A549 (cell line): ENCODE measurements around the gene PPP1R3D.
A peak's percentile ranks its signal among the peaks of the same experiment; 100 is the strongest.

Experiments used
- CHD2 ChIP-seq: fragments of 150-350 bp; IDR thresholded peaks from 2 replicates; pipeline ENCODE4 v1.6.1; 2014; ENCODE audit warnings: low read length; ENCODE audit not compliant: partially characterized antibody
- CTCF ChIP-seq: fragments of >200 bp; sonication (Bioruptor Twin); formaldehyde crosslinking; IDR thresholded peaks from 3 replicates; pipeline ENCODE4 v1.5.1; 2016
- EP300 ChIP-seq, 2 experiments: fragments of >200 bp; sonication (Bioruptor Twin); formaldehyde crosslinking; IDR thresholded peaks; 2 replicates in 1 of 2; 3 replicates in 1 of 2; pipeline ENCODE4 v1.6.1; 2016 to 2017
- MAX ChIP-seq: IDR thresholded peaks from 2 replicates; pipeline ENCODE4 v1.6.1; 2012
- PBX3 ChIP-seq: IDR thresholded peaks from 2 replicates; pipeline ENCODE4 v1.6.1; 2012
- POLR2A ChIP-seq: IDR thresholded peaks from 2 replicates; pipeline ENCODE4 v1.6.1; 2012; ENCODE audit warnings: mild to moderate bottlenecking, low read length
- POLR2AphosphoS2 ChIP-seq: conservative IDR thresholded peaks from 2 replicates; pipeline ENCODE4 v1.6.1; 2012; ENCODE audit warnings: low read length, improper control_type of control experiment, inconsistent platforms
- TP53 ChIP-seq: fragments of 250-450 bp; sonication (Bioruptor Pico); IDR thresholded peaks from 2 replicates; pipeline ENCODE4 v1.5.0; 2021; ENCODE audit warnings: mild to moderate bottlenecking, moderate library complexity
- TF ChIP-seq, protein P1 (sequence below): fragments of 200-600 bp; sonication (generic); IDR thresholded peaks from 2 replicates; pipeline ENCODE4 v1.6.1; 2016; ENCODE audit warnings: antibody characterized with exemption, mild to moderate bottlenecking, moderate library complexity
- TF ChIP-seq, protein P2 (sequence below): fragments of 250-450 bp; sonication (Bioruptor Pico); IDR thresholded peaks from 2 replicates; pipeline ENCODE4 v1.5.0; 2020; ENCODE audit warnings: low read depth, mild to moderate bottlenecking, moderate library complexity

GRCh38 chr20:59955131-59955796 lies 15.2 kb upstream of the PPP1R3D start:
- peak; percentile 27 for TF ChIP-seq CTCF
- TF ChIP-seq, protein P1, sequence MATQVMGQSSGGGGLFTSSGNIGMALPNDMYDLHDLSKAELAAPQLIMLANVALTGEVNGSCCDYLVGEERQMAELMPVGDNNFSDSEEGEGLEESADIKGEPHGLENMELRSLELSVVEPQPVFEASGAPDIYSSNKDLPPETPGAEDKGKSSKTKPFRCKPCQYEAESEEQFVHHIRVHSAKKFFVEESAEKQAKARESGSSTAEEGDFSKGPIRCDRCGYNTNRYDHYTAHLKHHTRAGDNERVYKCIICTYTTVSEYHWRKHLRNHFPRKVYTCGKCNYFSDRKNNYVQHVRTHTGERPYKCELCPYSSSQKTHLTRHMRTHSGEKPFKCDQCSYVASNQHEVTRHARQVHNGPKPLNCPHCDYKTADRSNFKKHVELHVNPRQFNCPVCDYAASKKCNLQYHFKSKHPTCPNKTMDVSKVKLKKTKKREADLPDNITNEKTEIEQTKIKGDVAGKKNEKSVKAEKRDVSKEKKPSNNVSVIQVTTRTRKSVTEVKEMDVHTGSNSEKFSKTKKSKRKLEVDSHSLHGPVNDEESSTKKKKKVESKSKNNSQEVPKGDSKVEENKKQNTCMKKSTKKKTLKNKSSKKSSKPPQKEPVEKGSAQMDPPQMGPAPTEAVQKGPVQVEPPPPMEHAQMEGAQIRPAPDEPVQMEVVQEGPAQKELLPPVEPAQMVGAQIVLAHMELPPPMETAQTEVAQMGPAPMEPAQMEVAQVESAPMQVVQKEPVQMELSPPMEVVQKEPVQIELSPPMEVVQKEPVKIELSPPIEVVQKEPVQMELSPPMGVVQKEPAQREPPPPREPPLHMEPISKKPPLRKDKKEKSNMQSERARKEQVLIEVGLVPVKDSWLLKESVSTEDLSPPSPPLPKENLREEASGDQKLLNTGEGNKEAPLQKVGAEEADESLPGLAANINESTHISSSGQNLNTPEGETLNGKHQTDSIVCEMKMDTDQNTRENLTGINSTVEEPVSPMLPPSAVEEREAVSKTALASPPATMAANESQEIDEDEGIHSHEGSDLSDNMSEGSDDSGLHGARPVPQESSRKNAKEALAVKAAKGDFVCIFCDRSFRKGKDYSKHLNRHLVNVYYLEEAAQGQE, result no peak
- no peak for TF ChIP-seq TP53 (CRISPR knock-in tag)
- no peak for TF ChIP-seq POLR2AphosphoS2
- no peak for TF ChIP-seq MAX
- no peak for TF ChIP-seq EP300 (IDR thresholded peaks at IDR 0.05)
- TF ChIP-seq CHD2, result no peak
- TF ChIP-seq, protein P2, sequence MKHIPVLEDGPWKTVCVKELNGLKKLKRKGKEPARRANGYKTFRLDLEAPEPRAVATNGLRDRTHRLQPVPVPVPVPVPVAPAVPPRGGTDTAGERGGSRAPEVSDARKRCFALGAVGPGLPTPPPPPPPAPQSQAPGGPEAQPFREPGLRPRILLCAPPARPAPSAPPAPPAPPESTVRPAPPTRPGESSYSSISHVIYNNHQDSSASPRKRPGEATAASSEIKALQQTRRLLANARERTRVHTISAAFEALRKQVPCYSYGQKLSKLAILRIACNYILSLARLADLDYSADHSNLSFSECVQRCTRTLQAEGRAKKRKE (CRISPR knock-in tag), result no peak
- no peak for TF ChIP-seq POLR2A
- no peak for TF ChIP-seq PBX3
